GM12874 (cell line): Measurements from ENCODE around the gene PGGHG.

Experiments
- TF ChIP-seq, protein P1 (sequence below): IDR thresholded peaks from 2 replicates; pipeline ENCODE4 v1.5.1; 2011; ENCODE audit warnings: low read depth, mild to moderate bottlenecking, control low read depth, low read length, moderate library complexity; ENCODE audit not compliant: insufficient read depth

The PGGHG gene

DNA sequence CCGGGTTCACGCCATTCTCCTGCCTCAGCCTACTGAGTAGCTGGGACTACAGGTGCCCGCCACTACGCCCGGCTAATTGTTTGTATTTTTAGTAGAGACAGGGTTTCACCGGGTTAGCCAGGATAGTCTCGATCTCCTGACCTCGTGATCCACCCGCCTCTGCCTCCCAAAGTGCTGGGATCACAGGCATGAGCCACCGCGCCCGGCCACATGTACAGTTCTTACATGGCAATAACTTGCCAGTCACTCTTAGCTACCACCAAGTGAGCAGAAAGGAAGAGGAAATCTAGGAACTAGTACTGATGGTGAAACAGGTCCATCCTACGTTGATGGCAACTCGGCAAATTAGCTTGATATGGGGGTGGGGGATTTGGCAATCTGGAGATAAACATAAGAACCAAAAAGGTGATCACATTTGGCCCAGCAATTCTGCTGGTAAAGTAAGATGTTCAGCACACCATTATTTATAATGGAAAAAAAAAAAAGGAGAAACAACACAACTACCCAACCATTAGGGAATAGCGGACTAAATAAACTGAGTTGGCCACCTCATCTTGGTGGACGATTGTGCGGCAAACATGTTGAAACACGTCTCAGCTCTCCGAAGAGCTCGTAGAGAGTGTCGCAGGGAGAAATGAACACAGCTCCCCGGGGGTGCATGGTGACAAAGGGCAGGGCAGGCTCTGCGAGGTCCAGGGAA, 5.4 kb upstream of the PGGHG start:
- TF ChIP-seq, protein P1, sequence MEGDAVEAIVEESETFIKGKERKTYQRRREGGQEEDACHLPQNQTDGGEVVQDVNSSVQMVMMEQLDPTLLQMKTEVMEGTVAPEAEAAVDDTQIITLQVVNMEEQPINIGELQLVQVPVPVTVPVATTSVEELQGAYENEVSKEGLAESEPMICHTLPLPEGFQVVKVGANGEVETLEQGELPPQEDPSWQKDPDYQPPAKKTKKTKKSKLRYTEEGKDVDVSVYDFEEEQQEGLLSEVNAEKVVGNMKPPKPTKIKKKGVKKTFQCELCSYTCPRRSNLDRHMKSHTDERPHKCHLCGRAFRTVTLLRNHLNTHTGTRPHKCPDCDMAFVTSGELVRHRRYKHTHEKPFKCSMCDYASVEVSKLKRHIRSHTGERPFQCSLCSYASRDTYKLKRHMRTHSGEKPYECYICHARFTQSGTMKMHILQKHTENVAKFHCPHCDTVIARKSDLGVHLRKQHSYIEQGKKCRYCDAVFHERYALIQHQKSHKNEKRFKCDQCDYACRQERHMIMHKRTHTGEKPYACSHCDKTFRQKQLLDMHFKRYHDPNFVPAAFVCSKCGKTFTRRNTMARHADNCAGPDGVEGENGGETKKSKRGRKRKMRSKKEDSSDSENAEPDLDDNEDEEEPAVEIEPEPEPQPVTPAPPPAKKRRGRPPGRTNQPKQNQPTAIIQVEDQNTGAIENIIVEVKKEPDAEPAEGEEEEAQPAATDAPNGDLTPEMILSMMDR: no peak

DNA sequence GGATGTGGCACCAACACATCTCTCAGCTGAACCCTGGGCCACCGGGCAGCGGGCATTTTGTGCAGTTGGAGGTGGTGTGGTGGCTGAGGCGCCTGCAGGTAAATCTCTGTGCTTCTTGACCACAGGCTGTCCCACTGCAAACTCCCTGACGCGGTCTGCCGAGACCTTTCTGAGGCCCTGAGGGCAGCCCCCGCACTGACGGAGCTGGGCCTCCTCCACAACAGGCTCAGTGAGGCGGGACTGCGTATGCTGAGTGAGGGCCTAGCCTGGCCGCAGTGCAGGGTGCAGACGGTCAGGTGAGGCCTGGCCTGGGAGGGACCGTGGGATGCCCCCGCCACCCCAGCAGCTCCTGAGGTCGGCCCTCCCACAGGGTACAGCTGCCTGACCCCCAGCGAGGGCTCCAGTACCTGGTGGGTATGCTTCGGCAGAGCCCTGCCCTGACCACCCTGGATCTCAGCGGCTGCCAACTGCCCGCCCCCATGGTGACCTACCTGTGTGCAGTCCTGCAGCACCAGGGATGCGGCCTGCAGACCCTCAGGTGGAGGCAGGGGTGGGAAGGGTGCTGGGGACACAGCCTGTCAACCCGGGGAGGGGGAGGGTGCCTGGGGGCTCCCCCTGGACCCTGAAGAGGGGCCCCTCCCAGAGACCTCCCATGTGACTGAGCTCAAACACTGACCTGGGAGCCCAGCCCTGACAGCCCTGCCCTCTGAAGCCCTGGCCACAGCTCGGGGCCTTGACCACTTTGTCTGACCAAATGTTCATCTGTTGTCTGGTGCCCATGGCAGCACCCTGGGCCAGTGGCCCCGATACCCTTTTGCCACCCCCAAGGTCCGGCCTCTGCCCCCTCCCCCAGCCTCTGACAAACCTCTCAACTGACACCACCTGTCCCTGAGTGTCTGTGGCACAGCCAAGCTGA, 4.6 kb upstream of the PGGHG start:
- TF ChIP-seq, protein P1: no peak

DNA sequence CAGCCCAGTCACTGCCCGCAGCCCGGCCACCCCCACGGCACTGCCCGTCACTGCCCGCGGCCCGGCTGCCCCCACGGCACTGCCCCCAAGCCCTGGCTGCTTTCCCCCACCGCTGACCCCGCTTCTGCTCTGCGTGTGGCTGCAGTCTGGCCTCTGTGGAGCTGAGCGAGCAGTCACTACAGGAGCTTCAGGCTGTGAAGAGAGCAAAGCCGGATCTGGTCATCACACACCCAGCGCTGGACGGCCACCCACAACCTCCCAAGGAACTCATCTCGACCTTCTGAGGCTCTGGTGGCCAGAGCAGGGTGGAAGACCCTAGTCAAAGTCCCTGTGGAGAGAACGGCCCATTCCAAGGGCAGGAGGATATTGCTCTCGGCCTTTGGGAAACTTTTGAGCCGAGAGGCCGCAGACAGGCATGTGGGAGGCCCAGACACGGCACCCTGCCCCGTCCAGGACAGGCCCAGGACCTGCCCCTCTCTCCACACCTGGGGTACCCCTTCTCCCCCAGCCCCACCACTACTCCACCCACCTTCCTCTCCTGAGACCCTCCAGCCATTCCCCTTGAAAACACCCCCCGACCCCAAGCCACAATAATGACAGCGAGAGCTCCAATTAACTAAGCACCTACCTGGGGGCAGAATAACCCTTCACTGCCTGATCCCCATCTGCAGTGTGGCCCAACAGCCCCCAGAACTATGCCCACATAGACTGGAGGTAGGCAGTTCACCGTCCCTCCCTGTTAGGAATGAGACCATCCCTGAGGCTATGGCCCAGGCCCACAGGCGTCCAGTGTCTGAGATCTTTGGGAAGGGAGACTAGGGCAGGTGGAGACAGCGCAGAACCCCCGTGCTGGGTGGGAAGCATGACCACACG, 3.7 kb upstream of the PGGHG start:
- TF ChIP-seq, protein P1: no peak

DNA sequence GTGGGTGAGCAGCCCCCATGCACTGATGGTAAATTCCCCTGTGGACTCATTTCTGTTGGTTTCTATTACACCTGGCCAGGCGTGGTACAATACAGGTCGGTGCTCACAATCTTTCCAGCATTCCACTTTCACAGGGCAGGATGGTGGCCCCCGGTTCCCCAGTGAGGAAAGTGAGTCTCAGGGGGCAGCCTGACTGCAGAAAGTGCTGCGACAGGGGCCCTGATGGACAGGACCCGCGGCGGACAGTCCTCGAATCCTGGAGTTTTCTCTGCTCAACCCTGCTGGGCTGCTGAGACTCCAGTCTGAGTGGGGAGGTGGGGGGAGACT, 3.1 kb upstream of the PGGHG start:
- TF ChIP-seq, protein P1: no peak

DNA sequence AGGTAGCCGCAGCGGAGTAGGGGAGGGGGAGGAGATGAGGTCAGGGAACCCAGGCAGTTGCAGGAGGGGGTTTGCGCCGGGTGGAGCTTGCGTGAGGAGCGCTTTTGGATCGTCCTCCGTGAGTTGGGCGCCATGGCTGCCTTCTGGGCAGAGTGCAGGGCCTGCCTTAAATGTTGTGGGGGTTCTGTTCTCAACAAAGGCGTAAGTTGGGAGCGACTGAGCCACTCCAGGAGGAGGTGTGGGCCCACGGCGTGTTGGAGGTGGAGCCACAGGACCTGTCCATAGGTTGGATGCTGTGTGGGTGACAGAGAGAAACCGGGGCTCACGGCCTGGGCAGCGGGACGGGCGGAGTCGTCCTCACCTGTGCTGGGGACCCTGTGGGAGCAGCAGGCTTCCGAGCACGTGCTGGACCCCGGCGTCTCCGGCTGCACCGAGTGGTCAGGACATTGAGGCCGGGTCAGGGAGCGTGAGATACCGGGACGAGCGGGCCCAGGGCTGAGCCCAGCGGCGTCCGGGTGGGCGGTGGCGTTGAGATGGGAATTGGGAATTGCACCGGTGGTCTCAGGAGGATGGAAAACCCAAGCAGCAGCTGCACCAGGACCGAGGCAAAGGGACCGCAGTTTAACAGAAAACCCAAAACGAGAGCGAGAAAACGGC, 977 bp upstream of the PGGHG start:
- TF ChIP-seq, protein P1: no peak

DNA sequence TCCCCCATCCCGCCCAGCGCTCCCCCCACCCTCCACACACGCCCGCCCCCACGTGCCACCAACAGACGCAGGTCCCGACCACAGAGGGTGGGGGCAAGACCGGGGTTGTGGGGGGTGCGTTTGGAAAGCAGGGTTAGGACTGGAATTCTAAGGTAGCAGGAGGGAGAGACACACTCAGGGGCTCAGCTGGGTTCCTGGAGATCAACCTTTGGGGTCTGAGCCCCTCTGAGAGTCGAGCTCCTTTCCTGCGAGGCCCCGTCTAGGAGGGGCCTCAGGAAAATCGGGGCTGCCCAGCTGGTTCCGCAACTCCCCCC, 429 bp downstream of the PGGHG start:
- TF ChIP-seq, protein P1: no peak
